ENCODE data around the gene PFKFB4.

DNA sequence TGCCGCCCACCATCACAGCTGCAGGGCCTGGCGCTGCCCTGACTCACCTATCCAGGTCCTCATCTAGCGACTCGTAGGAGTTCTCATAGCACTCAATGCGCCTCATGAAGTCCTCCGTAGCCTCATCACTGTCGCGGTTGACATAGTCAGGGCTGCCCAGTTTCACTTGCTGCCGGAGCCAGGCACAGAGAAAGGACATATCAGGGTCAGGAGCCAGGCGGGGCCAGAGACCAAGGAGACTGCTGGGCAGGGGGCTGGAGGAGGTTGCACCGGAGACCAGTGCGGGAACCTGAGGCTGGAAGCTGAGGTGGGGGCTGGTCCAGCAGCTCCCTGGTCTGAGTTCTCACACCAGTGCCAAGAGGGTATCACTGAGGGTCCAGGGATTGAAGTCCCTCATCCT lies 18.2 kb downstream of the PFKFB4 start:
- TF ChIP-seq, protein P1, sequence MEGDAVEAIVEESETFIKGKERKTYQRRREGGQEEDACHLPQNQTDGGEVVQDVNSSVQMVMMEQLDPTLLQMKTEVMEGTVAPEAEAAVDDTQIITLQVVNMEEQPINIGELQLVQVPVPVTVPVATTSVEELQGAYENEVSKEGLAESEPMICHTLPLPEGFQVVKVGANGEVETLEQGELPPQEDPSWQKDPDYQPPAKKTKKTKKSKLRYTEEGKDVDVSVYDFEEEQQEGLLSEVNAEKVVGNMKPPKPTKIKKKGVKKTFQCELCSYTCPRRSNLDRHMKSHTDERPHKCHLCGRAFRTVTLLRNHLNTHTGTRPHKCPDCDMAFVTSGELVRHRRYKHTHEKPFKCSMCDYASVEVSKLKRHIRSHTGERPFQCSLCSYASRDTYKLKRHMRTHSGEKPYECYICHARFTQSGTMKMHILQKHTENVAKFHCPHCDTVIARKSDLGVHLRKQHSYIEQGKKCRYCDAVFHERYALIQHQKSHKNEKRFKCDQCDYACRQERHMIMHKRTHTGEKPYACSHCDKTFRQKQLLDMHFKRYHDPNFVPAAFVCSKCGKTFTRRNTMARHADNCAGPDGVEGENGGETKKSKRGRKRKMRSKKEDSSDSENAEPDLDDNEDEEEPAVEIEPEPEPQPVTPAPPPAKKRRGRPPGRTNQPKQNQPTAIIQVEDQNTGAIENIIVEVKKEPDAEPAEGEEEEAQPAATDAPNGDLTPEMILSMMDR (IDR thresholded peaks at IDR 0.05; ENCODE audit: insufficient read depth, low read length) = no peak
- no peak for TF ChIP-seq GABPA (IDR thresholded peaks at IDR 0.05; ENCODE audit: low read depth)
- no peak for TF ChIP-seq POLR2AphosphoS5 (IDR thresholded peaks at IDR 0.05; ENCODE audit: low read depth)
